Fibroblast of mammary gland (primary cell): ENCODE measurements around the gene PTPRE.

Source experiments
- DNase-seq: peaks from one replicate; pipeline ENCODE4 v3.0.0-alpha.2; 2010; ENCODE audit warnings: low read depth
- H3K4me3 ChIP-seq: 2 replicates; pipeline ENCODE4 v1.5.1; 2011; ENCODE audit warnings: low read depth, mild to moderate bottlenecking, low read length, moderate library complexity; ENCODE audit not compliant: control insufficient read depth
- TF ChIP-seq, protein P1 (sequence below): conservative IDR thresholded peaks from 2 replicates; pipeline ENCODE4 v1.5.1; 2011; ENCODE audit warnings: low read depth, low read length, inconsistent platforms; ENCODE audit not compliant: control insufficient read depth, insufficient read depth

PTPRE gene

DNA sequence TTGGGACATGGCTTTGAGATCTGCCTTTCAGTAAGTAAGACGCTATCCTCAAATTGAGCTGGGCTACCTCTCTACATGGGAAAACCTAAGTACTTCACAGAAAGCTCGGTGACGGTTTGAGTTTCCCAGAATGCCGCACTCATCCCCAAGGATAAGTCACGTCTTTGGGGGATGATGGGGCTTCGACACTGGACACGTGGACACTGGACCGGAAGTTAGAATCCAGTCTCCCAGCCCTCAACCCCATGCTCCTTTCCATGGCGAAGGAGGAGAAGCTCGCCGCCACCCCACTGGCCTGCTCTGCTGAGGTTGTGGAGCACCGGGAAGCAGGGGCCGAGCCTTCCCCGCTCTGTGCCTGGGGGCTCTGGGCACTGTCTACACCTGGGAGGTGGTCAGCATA, 27.5 kb downstream of the PTPRE start:
- H3K4me3 ChIP-seq = no peak overlapping the region
- TF ChIP-seq, protein P1, sequence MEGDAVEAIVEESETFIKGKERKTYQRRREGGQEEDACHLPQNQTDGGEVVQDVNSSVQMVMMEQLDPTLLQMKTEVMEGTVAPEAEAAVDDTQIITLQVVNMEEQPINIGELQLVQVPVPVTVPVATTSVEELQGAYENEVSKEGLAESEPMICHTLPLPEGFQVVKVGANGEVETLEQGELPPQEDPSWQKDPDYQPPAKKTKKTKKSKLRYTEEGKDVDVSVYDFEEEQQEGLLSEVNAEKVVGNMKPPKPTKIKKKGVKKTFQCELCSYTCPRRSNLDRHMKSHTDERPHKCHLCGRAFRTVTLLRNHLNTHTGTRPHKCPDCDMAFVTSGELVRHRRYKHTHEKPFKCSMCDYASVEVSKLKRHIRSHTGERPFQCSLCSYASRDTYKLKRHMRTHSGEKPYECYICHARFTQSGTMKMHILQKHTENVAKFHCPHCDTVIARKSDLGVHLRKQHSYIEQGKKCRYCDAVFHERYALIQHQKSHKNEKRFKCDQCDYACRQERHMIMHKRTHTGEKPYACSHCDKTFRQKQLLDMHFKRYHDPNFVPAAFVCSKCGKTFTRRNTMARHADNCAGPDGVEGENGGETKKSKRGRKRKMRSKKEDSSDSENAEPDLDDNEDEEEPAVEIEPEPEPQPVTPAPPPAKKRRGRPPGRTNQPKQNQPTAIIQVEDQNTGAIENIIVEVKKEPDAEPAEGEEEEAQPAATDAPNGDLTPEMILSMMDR = no peak
- no peak for DNase-seq

DNA sequence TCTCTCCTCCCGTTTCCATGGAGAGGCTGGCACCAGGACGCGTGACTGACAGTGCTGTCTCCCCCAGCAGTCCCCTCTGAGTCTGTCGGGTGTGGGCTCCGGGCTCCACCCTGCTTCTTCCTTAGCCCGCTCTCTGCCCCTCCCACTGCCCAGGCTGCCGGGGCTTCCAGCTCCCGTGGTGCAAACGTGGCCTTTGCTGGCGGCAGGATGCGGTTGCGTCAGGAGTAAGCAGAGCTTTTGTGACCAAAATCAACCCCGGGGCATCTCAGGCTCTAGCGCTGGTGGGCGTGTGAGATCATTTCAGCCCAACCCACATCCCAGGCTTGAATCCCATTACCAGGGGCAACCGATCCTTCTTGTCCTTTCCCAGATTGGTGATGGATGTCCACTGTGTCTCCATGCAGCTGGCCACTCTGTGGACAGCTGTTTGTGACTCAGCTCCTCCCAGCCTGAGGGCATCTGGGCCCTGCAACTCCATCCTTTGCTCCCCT, 28.2 kb downstream of the PTPRE start:
- DNase-seq = peak; percentile 79
- TF ChIP-seq, protein P1 = no peak
- H3K4me3 ChIP-seq = no peak overlapping the region

DNA sequence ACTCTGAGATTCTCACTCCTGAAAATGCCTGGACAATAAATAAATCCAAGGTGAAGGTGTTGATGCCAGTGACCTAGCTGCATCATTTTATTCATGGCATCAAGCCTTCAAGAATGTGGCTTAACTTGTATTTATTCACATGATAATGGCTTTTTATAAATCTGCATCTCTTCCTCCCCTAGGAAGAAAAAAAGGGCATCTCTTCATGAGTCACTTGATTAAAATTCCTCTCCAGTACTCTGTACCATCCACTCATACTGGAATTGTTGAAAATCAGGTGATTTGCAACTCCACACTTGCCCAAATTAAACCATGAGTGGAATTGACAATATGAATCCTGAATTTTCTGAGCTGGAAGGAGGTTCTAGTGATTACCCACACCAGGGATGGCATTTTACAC, 30.2 kb downstream of the PTPRE start:
- TF ChIP-seq, protein P1 = no peak
- DNase-seq = no peak
- no peak overlapping the region for H3K4me3 ChIP-seq

DNA sequence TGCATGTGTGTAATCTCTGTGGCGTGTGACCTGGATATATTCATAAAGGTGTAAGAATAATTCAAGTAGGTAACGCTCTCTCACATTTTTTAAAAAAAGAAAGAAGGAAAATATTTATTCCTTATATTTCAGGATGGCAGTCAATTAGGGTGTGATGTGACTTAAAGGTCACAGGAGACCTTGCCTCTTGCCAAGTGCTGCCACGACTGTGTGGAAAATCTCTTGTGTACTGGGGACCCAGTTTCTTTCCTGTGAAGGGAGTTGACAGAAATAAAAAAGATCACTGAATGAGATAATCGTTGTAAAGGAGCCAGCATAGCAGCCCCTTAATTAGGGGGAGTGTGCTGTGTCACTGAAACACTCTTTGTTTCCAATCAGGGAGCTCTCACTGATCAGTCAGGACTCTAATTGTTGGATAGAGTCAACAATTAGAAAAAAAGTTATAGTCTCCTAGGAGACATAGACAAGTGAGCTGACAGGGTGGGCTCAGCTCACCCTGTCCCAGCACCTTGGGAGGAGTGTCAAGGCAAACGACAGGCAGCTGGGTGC, 31.1 kb downstream of the PTPRE start:
- no peak for DNase-seq
- TF ChIP-seq, protein P1 = no peak

DNA sequence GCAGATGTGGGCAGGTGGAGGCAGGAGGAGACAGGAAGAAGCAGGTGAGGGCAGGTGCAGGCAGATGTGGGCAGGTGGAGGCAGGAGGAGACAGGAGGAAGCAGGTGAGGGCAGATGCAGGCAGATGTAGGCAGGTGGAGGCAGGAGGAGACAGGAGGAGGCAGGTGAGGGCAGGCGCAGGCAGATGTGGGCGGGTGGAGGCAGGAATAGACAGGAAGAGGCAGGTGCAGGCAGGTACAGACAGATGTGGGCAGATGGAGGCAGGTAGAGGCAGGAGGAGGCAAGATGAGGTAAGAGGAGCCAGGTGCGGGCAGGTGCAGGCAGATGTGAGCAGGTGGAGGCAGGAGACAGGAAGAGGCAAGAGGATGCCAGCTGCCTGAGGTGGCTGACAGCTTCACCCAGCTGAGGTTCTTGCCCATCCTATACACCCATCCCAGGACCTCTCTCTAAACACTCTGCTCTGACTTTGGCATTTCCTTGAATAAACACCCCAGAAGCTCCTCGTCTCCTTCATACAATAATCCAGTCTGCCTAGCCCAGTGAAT, 33.0 kb downstream of the PTPRE start:
- DNase-seq = no peak
- H3K4me3 ChIP-seq = no peak overlapping the region
- TF ChIP-seq, protein P1 = no peak

More for the DNA sequence above, 31.1 kb downstream of the PTPRE start:
- H3K4me3 ChIP-seq = no peak overlapping the region

DNA sequence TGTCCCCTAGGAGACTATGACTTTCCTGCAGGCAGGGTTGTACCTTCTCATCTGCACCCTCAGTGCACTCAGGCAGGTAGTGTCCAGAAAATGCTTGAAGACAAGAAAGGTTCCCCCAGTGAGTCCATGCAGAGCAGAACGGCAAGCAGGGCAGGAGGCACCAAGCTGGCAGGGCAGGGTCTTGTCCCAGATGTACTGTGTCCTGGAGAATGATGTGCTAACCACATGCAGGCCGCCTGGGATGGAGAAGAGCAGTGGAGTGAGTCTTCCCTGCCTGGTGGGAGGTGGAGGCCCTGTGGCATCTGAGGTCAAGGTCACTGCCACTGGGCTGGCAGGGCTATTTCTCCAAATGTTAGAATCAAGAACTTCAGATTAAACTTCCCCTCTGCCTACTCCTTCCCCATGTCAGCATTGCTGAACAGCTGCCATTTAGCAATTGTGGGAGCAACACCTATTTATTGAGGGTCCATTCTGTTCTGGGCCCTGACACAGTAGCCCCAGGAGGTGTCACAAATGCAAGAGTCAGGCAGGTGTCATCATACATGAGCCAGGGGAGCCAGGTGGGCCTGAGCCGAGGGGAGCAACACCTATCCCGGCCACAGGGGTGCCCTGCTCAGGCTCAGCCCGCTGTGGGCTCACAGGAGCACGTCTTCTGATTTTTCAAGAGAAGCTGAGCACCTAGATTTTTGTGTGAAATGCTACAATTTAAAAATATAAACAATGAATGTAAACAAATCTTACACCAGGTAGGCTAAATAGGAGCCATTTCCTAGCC, 34.1 kb downstream of the PTPRE start:
- TF ChIP-seq, protein P1 = no peak
- DNase-seq = no peak
- H3K4me3 ChIP-seq = no peak overlapping the region
